ENCODE results near the gene RUNX3.
A peak's percentile ranks its signal among the peaks of the same experiment; 100 is the strongest.

RUNX3 gene

DNA sequence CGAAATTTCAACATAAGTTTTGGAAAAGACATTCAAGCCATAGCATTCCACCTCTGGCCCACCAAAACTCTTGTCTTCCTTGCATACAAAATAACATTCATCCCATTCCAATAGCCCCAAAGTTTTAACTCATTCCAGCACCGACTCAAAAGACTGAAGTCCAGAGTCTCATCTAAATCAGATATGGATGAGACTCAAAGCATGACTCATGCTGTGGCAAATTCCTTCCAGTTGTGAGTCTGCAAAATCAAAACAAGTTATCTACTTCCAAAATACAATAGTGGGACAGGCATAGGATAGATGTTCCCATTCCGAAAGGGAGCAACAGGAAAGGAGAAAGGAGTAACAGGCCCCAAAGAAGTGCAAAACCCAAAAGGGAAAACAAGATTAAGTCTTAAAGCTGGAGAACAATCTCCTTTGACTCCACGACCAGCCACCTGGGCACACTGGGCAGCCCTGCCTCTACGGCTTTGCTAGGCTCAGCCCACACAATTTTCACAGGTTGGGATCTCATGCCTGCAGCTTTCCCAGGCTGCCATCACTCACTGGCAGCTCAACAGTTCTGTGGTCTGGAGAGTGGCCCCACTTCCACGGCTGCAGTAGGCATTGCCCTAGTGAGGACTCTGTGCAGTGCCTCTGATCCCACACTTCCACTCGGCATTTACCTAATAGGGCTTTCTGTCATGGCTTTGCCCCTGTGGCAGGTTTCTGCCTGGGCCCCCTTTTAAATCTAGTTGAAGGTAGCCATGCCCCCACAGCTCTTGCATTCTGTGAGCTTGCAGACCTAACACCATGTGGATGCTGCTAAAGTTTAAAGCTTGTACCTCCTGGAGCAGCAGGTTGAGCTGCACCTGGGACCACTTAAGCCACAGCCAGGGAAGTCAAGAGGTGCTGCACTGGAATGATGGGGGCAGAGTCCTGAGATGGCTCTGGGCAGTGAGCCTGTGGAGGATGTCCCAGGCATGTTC lies 51.0 kb downstream of the RUNX3 start:
- DNase-seq, result no peak

- DNase-seq, result no peak
Observed at GRCh38 chr1:24878045-24878444, 52.0 kb downstream of the RUNX3 start.

- DNase-seq, result no peak
Observed at GRCh38 chr1:24875991-24876506, 54.0 kb downstream of the RUNX3 start.

DNA sequence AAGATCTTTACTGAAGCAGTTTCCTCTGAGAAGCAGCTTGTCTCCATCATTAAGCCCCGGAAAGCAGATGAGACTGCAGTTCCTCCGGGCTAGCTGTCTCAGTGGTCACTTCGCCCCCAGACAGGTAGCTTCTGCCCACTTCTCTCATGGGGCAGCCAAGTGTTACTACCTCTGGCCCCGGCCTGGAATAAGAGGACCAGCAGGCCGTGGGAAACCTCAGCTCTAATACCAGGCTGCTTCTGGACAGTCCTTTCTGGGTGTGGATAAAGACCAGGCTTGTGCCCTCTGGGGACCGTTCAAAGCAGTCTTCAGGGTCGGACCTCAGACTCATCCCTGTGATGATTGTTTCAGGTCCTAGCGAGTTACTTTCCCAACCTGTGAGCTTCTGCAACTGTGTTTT lies 54.8 kb downstream of the RUNX3 start:
- DNase-seq, result no peak

DNA sequence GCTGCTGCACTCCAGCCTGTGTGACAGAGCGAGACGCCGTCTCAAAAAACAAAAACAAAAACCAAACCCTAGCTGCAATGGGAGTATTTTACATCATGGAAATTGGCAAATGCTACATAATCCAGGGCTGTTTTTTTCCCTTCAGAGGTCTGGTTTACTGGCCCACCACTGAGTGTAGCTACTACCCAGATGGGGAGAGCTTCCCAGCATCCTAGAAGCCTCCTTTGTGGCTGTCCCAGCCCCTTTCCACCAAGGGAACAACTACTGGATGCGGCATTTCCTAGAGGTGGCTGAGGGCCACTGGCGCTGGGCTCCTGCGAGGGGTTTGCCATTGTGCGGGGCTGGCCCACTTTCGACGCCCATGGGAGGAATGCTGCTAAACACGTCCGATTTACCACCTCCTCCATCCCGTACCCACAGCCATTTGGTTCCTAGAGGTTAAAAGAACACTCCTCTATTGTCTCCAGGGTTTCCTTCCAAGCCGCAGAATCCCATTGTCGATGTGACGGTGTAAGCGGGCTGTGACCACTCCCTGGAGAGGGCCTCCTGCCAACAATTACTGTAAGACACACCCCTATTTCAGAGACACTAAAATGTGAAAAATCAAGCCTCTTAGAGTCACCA lies 55.4 kb downstream of the RUNX3 start:
- no peak for DNase-seq

DNA sequence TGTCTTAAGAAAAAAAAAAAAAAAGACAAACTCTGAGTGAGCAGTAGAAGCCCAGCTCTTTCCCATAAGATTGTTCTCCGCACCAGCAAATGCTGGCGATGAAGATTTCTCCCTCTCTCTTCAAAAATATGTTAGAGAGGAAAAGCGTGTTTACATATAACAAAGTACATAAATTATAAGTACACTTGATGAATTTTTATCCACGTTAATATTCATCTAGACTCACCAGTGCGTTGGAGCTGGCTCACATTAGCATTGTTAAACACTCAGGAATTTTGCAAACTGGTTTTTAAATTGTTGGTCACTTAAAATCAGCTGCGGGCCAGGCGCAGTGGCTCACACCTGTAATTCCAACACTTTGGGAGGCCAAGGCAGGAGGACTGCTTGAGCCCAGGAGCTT lies 56.0 kb downstream of the RUNX3 start:
- DNase-seq, result no peak

- no peak for DNase-seq
Observed at GRCh38 chr1:24873148-24873547, 56.9 kb downstream of the RUNX3 start.

DNA sequence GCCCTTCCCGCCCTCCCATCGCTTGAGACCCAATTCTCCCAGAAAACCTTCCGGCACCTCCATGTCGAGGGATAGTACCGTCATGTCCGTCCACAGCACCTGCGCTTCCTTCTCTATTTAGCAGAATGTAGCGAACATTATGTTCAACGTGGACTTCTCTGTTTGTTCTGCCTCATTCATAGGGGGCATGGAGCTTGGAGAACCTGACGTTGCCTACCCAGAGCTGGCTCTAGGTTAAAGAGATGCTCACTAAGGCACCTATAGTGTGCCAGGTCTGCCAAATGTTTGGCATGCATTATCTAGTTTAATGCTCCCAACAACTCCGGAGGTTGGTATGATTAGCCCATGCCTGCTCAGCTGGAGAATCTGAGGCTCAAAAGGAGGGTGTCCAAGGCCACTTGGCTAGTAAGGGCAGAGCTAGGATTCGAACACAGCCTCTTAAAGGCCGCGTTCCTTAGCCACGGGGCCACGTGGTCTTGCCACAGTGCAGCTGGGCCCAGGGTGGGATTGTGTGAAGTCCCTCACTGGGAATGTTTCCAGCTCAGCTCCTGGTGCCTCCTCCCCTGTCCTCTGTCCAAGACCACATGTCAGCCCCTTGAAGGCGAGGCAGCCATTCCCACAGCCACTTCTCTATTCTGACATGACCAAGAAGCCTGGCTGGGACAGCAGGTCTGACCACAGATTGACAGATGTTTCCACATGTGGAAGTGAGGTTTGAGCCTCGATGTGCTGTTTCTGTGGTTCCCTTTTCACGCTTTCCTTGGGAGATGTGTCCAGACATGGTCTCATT lies 57.8 kb downstream of the RUNX3 start:
- no peak for DNase-seq

- no peak for DNase-seq
Observed at GRCh38 chr1:24871306-24871901, 58.7 kb downstream of the RUNX3 start.

DNA sequence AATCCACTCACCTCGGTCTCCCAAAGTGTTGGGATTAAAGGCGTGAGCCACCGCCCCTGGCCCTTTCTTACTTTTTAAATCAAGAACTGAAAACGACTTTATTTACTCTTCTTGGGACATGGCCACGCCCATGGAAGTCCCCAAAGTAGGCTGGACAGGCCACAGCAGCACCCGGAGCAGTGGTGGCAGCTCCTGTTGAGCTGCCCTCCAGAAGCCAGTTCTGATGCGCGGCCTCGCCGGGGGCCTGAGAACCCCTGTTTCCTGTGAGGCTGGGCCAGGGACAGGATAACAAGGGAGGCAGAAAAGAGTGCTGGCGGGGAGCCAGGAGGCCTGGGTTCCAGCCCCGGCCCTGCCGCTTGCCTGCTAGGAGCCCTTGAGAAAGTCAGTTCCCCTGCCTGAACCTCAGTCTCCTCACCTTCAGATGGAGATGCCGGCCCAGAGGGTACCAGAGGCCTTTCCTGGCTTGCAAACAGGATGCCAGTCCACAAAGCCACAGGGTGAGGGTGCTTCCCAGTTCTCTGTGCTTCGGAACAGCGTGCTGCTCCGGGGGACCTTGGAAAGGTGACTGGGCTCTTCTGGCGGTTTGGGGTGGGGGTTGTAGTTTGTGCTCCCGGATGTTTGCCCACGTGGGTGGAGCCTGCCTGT lies 59.4 kb downstream of the RUNX3 start:
- DNase-seq, result no peak

- no peak for DNase-seq
Observed at GRCh38 chr1:24868016-24868875, 61.8 kb downstream of the RUNX3 start.

DNA sequence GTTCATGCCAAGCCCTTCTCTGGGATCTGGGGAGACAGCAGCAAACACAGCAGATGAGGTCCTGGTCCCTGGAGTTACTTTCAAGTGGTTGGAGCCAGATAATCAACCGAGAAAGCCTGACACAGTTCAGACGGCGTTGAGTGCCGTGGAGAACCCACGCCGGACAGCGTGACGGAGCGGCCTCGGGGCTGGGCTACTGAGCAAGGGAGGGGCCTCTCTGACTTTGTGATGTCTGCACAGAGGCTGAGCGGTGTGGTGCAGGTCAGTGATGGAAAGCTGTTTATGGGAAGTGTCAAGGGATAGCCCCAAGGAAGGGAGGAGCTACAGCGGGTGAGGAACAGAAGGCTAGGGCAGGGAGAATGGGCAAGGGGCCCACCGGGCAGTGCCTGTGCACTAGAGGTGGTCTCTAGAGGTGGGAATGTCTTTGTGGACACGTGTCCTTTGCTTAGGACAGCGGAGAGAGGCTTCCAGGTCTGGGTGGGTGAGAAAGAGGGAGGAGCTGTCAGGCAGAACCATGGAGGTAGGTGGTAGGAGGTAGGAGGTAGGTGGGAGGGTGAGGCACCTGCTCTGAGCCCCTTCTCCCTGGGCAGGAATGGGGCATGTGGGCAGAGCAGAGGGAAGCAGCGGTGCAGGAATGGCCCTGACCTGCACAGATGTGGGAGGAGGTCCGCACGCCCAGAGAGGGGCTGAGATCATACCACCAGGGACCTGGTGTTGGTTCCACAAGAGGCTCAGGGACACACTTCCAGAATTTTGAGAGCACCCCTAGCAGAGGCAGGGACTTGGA lies 62.8 kb downstream of the RUNX3 start:
- no peak for DNase-seq

DNA sequence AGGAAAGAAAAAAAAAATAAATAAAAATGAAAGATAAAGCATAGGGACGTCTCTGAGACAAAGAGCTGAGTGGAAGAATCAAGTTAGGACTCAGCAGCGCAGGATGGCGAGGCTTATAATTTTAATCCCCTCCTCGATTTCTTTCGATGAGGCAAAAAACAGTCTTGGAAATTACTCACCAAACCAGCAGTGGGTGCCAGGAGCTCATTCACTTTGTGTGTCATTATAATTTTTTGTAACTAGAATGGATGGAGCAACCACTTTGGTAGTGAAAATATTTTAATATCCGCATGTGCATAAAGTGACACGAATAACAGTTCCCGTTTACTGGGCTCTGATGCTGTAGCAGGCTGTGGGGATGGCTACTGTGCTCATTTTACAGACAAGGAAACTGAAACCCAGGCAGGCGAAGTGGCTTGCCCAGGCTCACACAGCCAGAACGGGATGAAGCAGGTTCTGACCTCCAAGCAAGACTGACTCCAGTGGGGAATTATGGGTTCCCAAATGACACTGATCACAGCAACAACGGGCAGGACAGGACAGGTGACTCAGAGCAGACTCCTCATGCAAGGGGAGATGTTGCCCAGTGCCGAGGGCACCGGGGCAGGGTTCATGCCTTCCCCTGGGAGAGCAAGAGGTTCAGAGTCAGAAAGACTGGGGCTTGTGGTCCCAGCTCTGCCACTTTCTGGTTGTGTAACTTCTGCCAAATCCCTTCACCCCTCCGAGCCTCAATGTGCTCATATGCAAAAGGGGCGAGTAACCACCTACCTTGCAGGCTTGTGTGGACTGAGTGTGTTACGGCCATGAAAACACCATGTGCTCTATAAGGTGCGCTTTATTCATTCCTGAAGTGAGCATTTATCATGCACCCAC lies 63.6 kb downstream of the RUNX3 start:
- no peak for DNase-seq

DNA sequence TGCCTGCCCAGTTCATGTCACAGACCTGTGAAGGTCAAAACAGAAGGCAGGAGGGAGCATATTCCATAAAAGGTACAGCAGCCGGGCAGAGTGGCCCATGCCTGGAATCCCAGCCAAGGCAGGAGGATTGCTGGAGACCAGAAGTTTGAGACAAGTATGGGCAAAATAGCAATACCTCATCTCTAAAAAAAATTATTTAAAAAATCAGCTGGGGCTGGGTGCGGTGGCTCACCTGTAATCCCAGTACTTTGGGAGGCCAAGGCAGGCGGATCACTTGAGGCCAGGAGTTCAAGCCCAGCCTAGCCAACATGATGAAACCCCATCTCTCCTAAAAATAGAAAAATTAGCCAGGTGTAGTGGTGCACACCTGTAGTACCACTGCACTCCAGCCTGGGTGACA lies 64.5 kb downstream of the RUNX3 start:
- DNase-seq, result no peak

GRCh38 chr1:24865168-24865567 lies 64.9 kb downstream of the RUNX3 start:
- no peak for DNase-seq

- DNase-seq, result no peak
Observed at GRCh38 chr1:24864370-24864777, 65.7 kb downstream of the RUNX3 start.

DNA sequence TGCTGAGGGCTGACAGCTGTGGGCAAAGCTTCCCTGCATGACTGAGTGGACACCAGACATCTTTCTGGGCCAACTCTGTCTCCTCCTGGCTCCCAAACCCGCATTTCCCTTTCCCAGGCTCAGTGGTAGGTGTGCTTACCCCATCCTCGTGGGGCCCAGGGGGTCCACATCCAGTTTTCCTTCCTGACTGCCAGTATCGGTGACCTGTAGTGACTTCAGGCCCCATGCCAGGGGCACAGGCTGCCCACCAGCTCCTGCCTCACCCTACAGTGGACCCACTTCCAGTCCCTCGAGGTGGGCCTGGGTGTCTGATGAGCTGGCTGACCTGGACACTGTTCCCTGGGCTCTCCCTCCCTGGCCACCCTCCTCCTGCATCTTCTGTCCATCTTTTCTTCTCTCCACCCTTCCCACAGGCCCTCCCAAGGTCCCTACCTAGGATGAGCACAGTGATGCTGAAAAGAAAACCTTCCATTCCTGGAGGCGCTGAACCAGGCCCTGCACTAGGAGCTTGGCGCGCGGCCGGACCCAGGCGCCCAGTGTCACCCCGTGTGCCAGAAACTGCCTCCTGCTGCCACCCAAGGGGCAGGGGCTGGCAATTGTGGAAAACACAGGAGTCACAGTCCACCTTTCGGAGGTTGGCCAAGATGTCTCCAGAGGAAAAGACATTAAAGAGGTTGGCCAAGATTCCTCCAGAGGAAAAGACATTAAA lies 67.1 kb downstream of the RUNX3 start:
- no peak for DNase-seq

- DNase-seq, result peak; percentile 26
Observed at GRCh38 chr1:24861821-24862727, 68.0 kb downstream of the RUNX3 start.

Measured in DMS53 (cell line).